Testis (tissue), 3 donors: ENCODE measurements around the gene ACP3. TPM values are rescaled to one million over a fixed set of nuclear protein-coding genes. Genes with fewer than 3 reads are reported as not detected.
"Not testable (repeated sequence)": the region's sequence is repeated elsewhere in the genome, so short reads cannot be mapped to it uniquely, and the experiment has no call there.

Source experiments
- DNase-seq: peaks from one replicate; pipeline ENCODE4 v3.0.0-alpha.2; 2019
- H3K27ac ChIP-seq, 2 donors: fragments of 200-600 bp; sonication (generic); one replicate each; pipeline ENCODE4 v1.5.1; 2019
- H3K27me3 ChIP-seq: fragments of 200-600 bp; sonication (generic); one replicate; pipeline ENCODE4 v1.5.1; 2019
- H3K36me3 ChIP-seq: fragments of 200-600 bp; sonication (generic); one replicate; pipeline ENCODE4 v1.5.1; 2017; ENCODE audit warnings: low read depth; ENCODE audit errors: missing control alignments
- H3K4me1 ChIP-seq: fragments of 200-600 bp; sonication (generic); one replicate; pipeline ENCODE4 v1.5.1; 2019
- H3K4me3 ChIP-seq, 2 donors: fragments of 200-600 bp; sonication (generic); one replicate each; pipeline ENCODE4 v1.5.1; 2017 to 2019
- H3K9me3 ChIP-seq: fragments of 200-600 bp; sonication (generic); one replicate; pipeline ENCODE4 v1.5.1; 2017
- CTCF ChIP-seq, 3 experiments: fragments of 450-650 bp in 2 of 3; fragments of 200-600 bp in 1 of 3; sonication (generic) in 1 of 3; IDR thresholded peaks; one replicate each; pipeline ENCODE4 v1.5.1; 2016 to 2019; ENCODE audit warnings: antibody characterized with exemption in 3 of 3, mild to moderate bottlenecking in 2 of 3, moderate library complexity in 1 of 3
- POLR2A ChIP-seq: fragments of 450-650 bp; IDR thresholded peaks from one replicate; pipeline ENCODE4 v1.6.1; 2017; ENCODE audit warnings: antibody characterized with exemption, mild to moderate bottlenecking, moderate library complexity
- WGBS, 2 donors: methylation state at CpG; one replicate each; pipeline ENCODE4 v1.1.5; 2018; 5-methylcytosine and 5-hydroxymethylcytosine counted together
- intact Hi-C: fragments of 100-400 bp; cut with DNase I; formaldehyde crosslinking; loops from one replicate; pipeline ENCODE4 v1.15.1; 2023; ENCODE audit warnings: low total_unique reads
- polyA plus RNA-seq: library from polyadenylated mRNA; stranded (reverse); fragments of 350-450 nt; fragmentation: Illumina TruSeq; extraction: RNeasy Lipid Tissue Mini Kit (QIAGEN cat#74804); gene quantifications from one replicate; pipeline ENCODE4 v1.2.3, GENCODE V29; 2014; ENCODE audit warnings: low read depth, low replicate concordance; ENCODE audit not compliant: insufficient read depth
- total RNA-seq, 2 donors: library from RNA; depleted of rRNA; stranded (reverse); fragments of >200 nt; gene quantifications; one replicate each; pipeline ENCODE4 v1.2.3, GENCODE V29; 2016

ACP3 gene
- total and polyA plus RNA-seq, 3 donors from 2014 or later = 2.6 to 7.9 (median 5.8) TPM

GRCh38 chr3:132360717-132361116, 43.5 kb downstream of the ACP3 start:
- intact Hi-C loops = no loop called here
- 89 to 90% methylated on average over 1 of the region's 1 CpG for WGBS, 2 donors
- H3K27ac ChIP-seq = no peak overlapping the region

GRCh38 chr3:132362329-132362728, 45.1 kb downstream of the ACP3 start:
- H3K36me3 ChIP-seq = no peaks in the 10 kb centered on the region
- no peak overlapping the region for H3K4me3 ChIP-seq
- no peaks in the 10 kb centered on the region for H3K27me3 ChIP-seq
- TF ChIP-seq POLR2A (no peak), CTCF (IDR thresholded peaks at IDR 0.05) (no peak)
- H3K4me1 ChIP-seq = no peaks in the 10 kb centered on the region
- no peak overlapping the region for H3K27ac ChIP-seq
- no peaks in the 10 kb centered on the region for H3K9me3 ChIP-seq
- WGBS, 2 donors = 78 to 92% methylated on average over 2 of the region's 2 CpGs
- intact Hi-C loops = no loop called here
- DNase-seq = no peak

More at GRCh38 chr3:132360717-132361116, 43.5 kb downstream of the ACP3 start:
- no peak for TF ChIP-seq CTCF (IDR thresholded peaks at IDR 0.05)
- no peak for TF ChIP-seq POLR2A
- Histone ChIP-seq H3K27me3 (no peaks in the 10 kb centered on the region), H3K9me3 (no peaks in the 10 kb centered on the region), H3K36me3 (no peaks in the 10 kb centered on the region), H3K4me1 (no peaks in the 10 kb centered on the region), H3K4me3 (no peak overlapping the region)
- DNase-seq = no peak

DNA sequence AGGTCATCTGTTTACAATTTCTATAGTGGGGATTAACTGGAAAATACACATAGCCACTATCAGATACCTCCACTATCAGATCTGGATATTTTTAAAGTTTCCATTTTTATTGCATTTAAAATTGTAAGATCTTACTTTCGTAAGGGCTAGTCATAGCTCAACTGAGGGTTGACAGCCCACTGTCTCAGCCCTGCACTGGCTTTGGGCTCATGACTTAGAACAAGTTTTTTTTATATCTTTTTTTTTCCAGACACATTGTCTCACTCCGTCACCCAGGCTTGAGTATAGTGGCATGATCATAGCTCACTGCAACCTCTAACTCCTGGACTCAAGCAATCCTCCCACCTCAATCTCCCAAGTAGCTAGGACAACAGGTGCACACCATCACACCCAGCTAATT, 51.3 kb downstream of the ACP3 start:
- Histone ChIP-seq H3K27me3 (no peaks in the 10 kb centered on the region), H3K4me3 (no peak overlapping the region), H3K4me1 (no peaks in the 10 kb centered on the region), H3K9me3 (no peaks in the 10 kb centered on the region), H3K36me3 (no peaks in the 10 kb centered on the region), H3K27ac (no peak overlapping the region)
- 81 to 96% methylated on average over 2 of the region's 2 CpGs for WGBS, 2 donors
- no peak for DNase-seq
- no peak for TF ChIP-seq CTCF (IDR thresholded peaks at IDR 0.05)
- TF ChIP-seq POLR2A = no peak
- intact Hi-C loops = no loop called here

- Histone ChIP-seq H3K36me3 (no peaks in the 10 kb centered on the region), H3K4me3 (no peak overlapping the region), H3K9me3 (no peaks in the 10 kb centered on the region), H3K4me1 (no peaks in the 10 kb centered on the region), H3K27me3 (no peaks in the 10 kb centered on the region), H3K27ac (no peak overlapping the region)
- intact Hi-C loops = no loop called here
- TF ChIP-seq CTCF (IDR thresholded peaks at IDR 0.05) (no peak), POLR2A (no peak)
- no peak for DNase-seq
Observed at GRCh38 chr3:132368962-132369361, 51.8 kb downstream of the ACP3 start.

DNA sequence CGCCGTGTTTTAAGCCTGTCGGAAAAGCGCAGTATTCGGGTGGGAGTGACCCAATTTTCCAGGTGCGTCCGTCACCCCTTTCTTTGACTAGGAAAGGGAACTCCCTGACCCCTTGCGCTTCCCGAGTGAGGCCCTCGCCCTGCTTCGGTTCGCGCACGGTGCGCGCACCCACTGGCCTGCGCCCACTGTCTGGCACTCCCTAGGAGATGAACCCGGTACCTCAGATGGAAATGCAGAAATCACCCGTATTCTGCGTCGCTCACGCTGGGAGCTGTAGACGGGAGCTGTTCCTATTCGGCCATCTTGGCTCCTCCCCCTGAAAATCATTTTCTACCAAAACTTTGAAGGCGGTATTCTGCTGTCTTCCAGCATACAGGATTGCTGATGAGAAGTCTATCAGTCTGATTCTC, 59.7 kb downstream of the ACP3 start:
- H3K27ac ChIP-seq, DNase-seq, intact Hi-C loops, H3K27me3 ChIP-seq, H3K4me3 ChIP-seq, H3K9me3 ChIP-seq, H3K36me3 ChIP-seq, H3K4me1 ChIP-seq: not testable (repeated sequence)
- 85 to 95% methylated on average over 25 of the region's 25 CpGs for whole genome bisulfite sequencing, 2 donors
